Erythroblast (primary cell): ENCODE data around the gene UTP14C.

Source experiments
- GATA1 ChIP-seq: IDR thresholded peaks from 2 replicates; pipeline ENCODE4 v1.6.1; 2011; ENCODE audit warnings: low read depth, mild to moderate bottlenecking, control low read depth, low read length, moderate library complexity
- POLR2A ChIP-seq: IDR thresholded peaks from 2 replicates; pipeline ENCODE4 v1.6.1; 2011; ENCODE audit warnings: mild to moderate bottlenecking, low read length

DNA sequence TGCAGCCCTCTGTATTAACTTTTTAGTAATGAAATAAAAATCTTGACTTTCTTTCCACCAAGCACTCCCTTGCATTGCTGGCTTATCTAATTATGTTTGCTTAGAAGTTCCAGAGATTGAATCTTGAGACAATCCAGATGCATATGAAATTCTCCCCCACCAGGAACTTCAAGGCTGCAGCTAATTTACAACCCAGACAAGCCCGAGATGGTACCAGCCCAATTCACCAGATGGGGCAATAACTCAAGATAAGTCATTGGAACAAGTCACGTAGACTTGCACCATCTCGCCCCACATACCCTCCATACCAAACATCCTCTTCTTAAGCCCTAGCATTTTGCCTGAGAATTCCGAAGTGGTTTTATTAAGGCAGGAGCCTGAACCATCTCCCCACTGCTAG lies 29.0 kb downstream of the UTP14C start:
- no peak for TF ChIP-seq POLR2A
- TF ChIP-seq GATA1: no peak
